Neural cell (in vitro differentiated cells): ENCODE data around the gene CDK1. TPM values are rescaled to one million over a fixed set of nuclear protein-coding genes. Genes with fewer than 3 reads are reported as not detected.

ENCODE experiments used
- H2AFZ ChIP-seq: fragments of 200-600, 300-800 bp; sonication (generic), shearing (Covaris generic); 2 replicates; pipeline ENCODE4 v1.6.0; 2014; ENCODE audit warnings: low read depth, mild to moderate bottlenecking, antibody characterized with exemption, low read length, moderate library complexity
- H3F3A ChIP-seq: fragments of 200-600 bp; shearing (Covaris generic); 2 replicates; pipeline ENCODE4 v1.6.1; 2016; ENCODE audit warnings: mild to moderate bottlenecking, moderate library complexity, mixed read lengths, antibody characterized with exemption, low read length; ENCODE audit not compliant: insufficient read depth, poor library complexity, severe bottlenecking
- H3K27ac ChIP-seq: fragments of 200-600, 300-800 bp; sonication (generic), shearing (Covaris generic); 2 replicates; pipeline ENCODE4 v1.5.1; 2014; ENCODE audit warnings: mild to moderate bottlenecking, low read length, moderate library complexity
- H3K27me3 ChIP-seq: fragments of 300-800, 200-600 bp; sonication (generic), shearing (Covaris generic); 2 replicates; pipeline ENCODE4 v1.6.0; 2014; ENCODE audit warnings: mild to moderate bottlenecking, low read depth, low read length, moderate library complexity; ENCODE audit not compliant: insufficient read depth
- H3K36me3 ChIP-seq: fragments of 300-800, 200-600 bp; sonication (generic), shearing (Covaris generic); 2 replicates; pipeline ENCODE4 v1.5.1; 2014; ENCODE audit warnings: mild to moderate bottlenecking, antibody characterized with exemption, low read length, moderate library complexity; ENCODE audit not compliant: insufficient read depth
- H3K4me2 ChIP-seq: fragments of 300-800, 200-600 bp; sonication (generic), shearing (Covaris generic); 2 replicates; pipeline ENCODE4 v1.6.0; 2014; ENCODE audit warnings: mild to moderate bottlenecking, low read length
- H3K4me3 ChIP-seq: fragments of 300-800, 200-600 bp; sonication (generic), shearing (Covaris generic); 2 replicates; pipeline ENCODE4 v1.5.1; 2014; ENCODE audit warnings: mild to moderate bottlenecking, low read length, moderate library complexity
- H3K79me2 ChIP-seq: fragments of 200-600 bp; shearing (Covaris generic); replicated peaks from 2 replicates; pipeline ENCODE4 v1.6.0; 2014; ENCODE audit warnings: mild to moderate bottlenecking, low read length, moderate library complexity; ENCODE audit not compliant: insufficient read depth
- H3K9ac ChIP-seq: fragments of 300-800, 200-600 bp; sonication (generic), shearing (Covaris generic); 2 replicates; pipeline ENCODE4 v1.6.1; 2016; ENCODE audit warnings: mild to moderate bottlenecking, low read length, mixed read lengths
- H3K9me2 ChIP-seq: fragments of 200-600 bp; shearing (Covaris generic); 2 replicates; pipeline ENCODE4 v1.6.1; 2016; ENCODE audit warnings: mild to moderate bottlenecking, low read length, mixed read lengths; ENCODE audit not compliant: insufficient read depth
- H3K9me3 ChIP-seq: fragments of 200-600, 300-800 bp; sonication (generic), shearing (Covaris generic); 2 replicates; pipeline ENCODE4 v1.6.1; 2016; ENCODE audit warnings: mild to moderate bottlenecking, mixed run types, low read length, moderate library complexity, mixed read lengths
- H4K20me1 ChIP-seq: fragments of 200-600 bp; shearing (Covaris generic); 2 replicates; pipeline ENCODE4 v1.6.1; 2016; ENCODE audit warnings: mild to moderate bottlenecking, mixed run types; ENCODE audit not compliant: insufficient read depth
- CTCF ChIP-seq: fragments of 450-650 bp; IDR thresholded peaks from 2 replicates; pipeline ENCODE4 v1.5.1; 2014; ENCODE audit warnings: antibody characterized with exemption, mild to moderate bottlenecking, moderate library complexity; ENCODE audit not compliant: poor library complexity, severe bottlenecking
- EP300 ChIP-seq: fragments of 450-650 bp; conservative IDR thresholded peaks from 2 replicates; pipeline ENCODE4 v1.6.1; 2014; ENCODE audit warnings: antibody characterized with exemption, mild to moderate bottlenecking, moderate library complexity; ENCODE audit not compliant: poor library complexity, severe bottlenecking
- EZH2 ChIP-seq: fragments of 200-600, 300-800 bp; shearing (Covaris generic), sonication (generic); IDR thresholded peaks from 2 replicates; pipeline ENCODE4 v1.6.1; 2014; ENCODE audit warnings: antibody characterized with exemption, low read length, borderline replicate concordance, mild to moderate bottlenecking; ENCODE audit not compliant: insufficient read depth, poor library complexity, severe bottlenecking
- MXI1 ChIP-seq: fragments of 450-650 bp; conservative IDR thresholded peaks from 2 replicates; pipeline ENCODE4 v1.6.1; 2014; ENCODE audit warnings: antibody characterized with exemption, mild to moderate bottlenecking; ENCODE audit not compliant: poor library complexity, severe bottlenecking
- POLR2AphosphoS5 ChIP-seq: IDR thresholded peaks from 2 replicates; pipeline ENCODE4 v1.6.1; 2012
- RAD21 ChIP-seq: fragments of 450-650 bp; conservative IDR thresholded peaks from 2 replicates; pipeline ENCODE4 v1.6.1; 2014; ENCODE audit warnings: antibody characterized with exemption, mild to moderate bottlenecking, moderate library complexity
- REST ChIP-seq: IDR thresholded peaks from 2 replicates; pipeline ENCODE4 v1.6.1; 2012; ENCODE audit warnings: borderline replicate concordance
- SMC3 ChIP-seq: fragments of 450-650 bp; conservative IDR thresholded peaks from 2 replicates; pipeline ENCODE4 v1.6.1; 2014; ENCODE audit warnings: antibody characterized with exemption, mild to moderate bottlenecking, moderate library complexity; ENCODE audit not compliant: poor library complexity
- TAF1 ChIP-seq: IDR thresholded peaks from 2 replicates; pipeline ENCODE4 v1.6.1; 2012; ENCODE audit warnings: low read depth
- polyA plus RNA-seq: library from polyadenylated mRNA; depleted of rRNA; stranded (reverse); fragments of >200 nt; gene quantifications from 2 replicates; pipeline ENCODE4 v1.2.3, GENCODE V29; 2014

The CDK1 gene
- polyA plus RNA-seq, 1 donor from 2014 or later, result 4.0 TPM

- no peak overlapping the region for H3K4me2 ChIP-seq
- no peak overlapping the region for H3K27ac ChIP-seq
- H4K20me1 ChIP-seq, result no peaks in the 10 kb centered on the region
- no peak for TF ChIP-seq SMC3
- no peak for TF ChIP-seq REST
- TF ChIP-seq MXI1, result no peak
- TF ChIP-seq RAD21, result no peak
- TF ChIP-seq TAF1, result no peak
- TF ChIP-seq POLR2AphosphoS5, result no peak
- TF ChIP-seq CTCF, result no peak
- no peak for TF ChIP-seq EP300
- TF ChIP-seq EZH2, result no peak
- H3K79me2 ChIP-seq, result no peaks in the 10 kb centered on the region
- H3K4me3 ChIP-seq, result no peak overlapping the region
- H3K27me3 ChIP-seq, result no peaks in the 10 kb centered on the region
- H3F3A ChIP-seq, result no peaks in the 10 kb centered on the region
- H3K9ac ChIP-seq, result no peak overlapping the region
- no peaks in the 10 kb centered on the region for H3K9me2 ChIP-seq
- no peak overlapping the region for H2AFZ ChIP-seq
- no peaks in the 10 kb centered on the region for H3K9me3 ChIP-seq
- no peaks in the 10 kb centered on the region for H3K36me3 ChIP-seq
These were observed 10.9 kb upstream of the CDK1 start for GRCh38 chr10:60767424-60767823.

GRCh38 chr10:60769406-60769805 is 8.9 kb upstream of the CDK1 start:
- Histone ChIP-seq H3K27ac (no peak overlapping the region), H3K4me2 (no peak overlapping the region), H3K9me3 (no peaks in the 10 kb centered on the region), H3K9me2 (no peaks in the 10 kb centered on the region), H3K27me3 (no peaks in the 10 kb centered on the region), H3K79me2 (no peaks in the 10 kb centered on the region), H4K20me1 (no peaks in the 10 kb centered on the region), H3F3A (no peaks in the 10 kb centered on the region), H2AFZ (no peak overlapping the region), H3K4me3 (no peak overlapping the region), H3K36me3 (no peaks in the 10 kb centered on the region), H3K9ac (no peak overlapping the region)
- TF ChIP-seq RAD21, result no peak
- no peak for TF ChIP-seq EP300
- TF ChIP-seq CTCF, result no peak
- no peak for TF ChIP-seq TAF1
- no peak for TF ChIP-seq MXI1
- TF ChIP-seq EZH2, result no peak
- no peak for TF ChIP-seq SMC3
- TF ChIP-seq POLR2AphosphoS5, result no peak
- TF ChIP-seq REST, result no peak
